COLO829 (cell line): ENCODE data around the gene TRPV3.
"Not testable (repeated sequence)": the region's sequence is repeated elsewhere in the genome, so short reads cannot be mapped to it uniquely, and the experiment has no call there.

ENCODE experiments used
- DNase-seq: peaks from one replicate; pipeline ENCODE4 v3.0.0; 2012; ENCODE audit warnings: low spot score

The TRPV3 gene

GRCh38 chr17:3472137-3472536, 85.5 kb downstream of the TRPV3 start:
- DNase-seq: no peak

- DNase-seq: no peak
These were observed 86.0 kb downstream of the TRPV3 start, which contains the start of gene SPATA22 for GRCh38 chr17:3471599-3471998. Gene SPATA22 (minus strand): TSS chr17:3471819. CDS start chr17:3469325, 2,494 bp downstream.

- no peak for DNase-seq
These were observed 88.1 kb downstream of the TRPV3 start for GRCh38 chr17:3469529-3469928.

GRCh38 chr17:3466355-3466754, 91.3 kb downstream of the TRPV3 start:
- DNase-seq: not testable (repeated sequence)
